A673 (cell line): ENCODE results near the gene ABCA9.

Source experiments
- EZH2 ChIP-seq: fragments of 200-600 bp; sonication (generic); IDR thresholded peaks from 2 replicates; pipeline ENCODE4 v1.6.1; 2017; ENCODE audit warnings: borderline replicate concordance, low read depth, mild to moderate bottlenecking, mixed read lengths, antibody characterized with exemption, low read length; ENCODE audit not compliant: poor library complexity, severe bottlenecking
- TF ChIP-seq, protein P1 (sequence below): fragments of 300-800, 200-600 bp; sonication (generic); conservative IDR thresholded peaks from 2 replicates; pipeline ENCODE4 v1.5.1; 2017; ENCODE audit warnings: low read depth, mild to moderate bottlenecking, antibody characterized with exemption, low read length, moderate library complexity, mixed read lengths

DNA sequence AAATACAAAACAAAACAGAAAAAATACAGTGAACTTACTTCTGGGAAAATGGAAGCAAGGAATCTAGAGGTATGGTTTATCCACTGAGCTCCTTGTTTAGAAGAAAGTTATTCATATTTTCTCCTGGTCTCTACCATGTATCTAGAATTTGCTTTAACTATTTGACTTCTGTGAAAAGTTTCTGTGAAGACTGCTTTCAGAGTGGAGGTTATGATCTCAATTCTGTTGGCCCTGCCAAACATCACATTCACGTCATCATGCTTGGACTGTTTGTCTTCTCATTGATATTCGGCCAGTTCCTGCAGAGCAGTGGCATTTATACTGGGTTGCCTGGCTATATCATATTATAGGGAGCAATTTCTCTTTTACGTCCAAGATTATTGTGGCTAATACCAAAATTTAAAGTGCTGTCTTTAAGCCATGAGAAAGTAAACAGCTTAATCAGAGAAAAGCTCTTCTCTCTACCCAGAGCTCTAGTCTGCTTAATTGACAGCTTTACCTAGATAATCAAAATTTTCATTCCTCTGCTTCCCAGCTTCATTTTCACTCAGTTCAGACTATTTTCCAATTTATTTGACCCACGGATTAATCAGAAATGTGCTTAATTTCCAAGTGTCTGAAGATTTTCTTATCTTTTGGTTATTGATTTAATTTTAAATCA, 105.4 kb downstream of the ABCA9 start, which contains the start of gene ABCA8:
- TF ChIP-seq, protein P1, sequence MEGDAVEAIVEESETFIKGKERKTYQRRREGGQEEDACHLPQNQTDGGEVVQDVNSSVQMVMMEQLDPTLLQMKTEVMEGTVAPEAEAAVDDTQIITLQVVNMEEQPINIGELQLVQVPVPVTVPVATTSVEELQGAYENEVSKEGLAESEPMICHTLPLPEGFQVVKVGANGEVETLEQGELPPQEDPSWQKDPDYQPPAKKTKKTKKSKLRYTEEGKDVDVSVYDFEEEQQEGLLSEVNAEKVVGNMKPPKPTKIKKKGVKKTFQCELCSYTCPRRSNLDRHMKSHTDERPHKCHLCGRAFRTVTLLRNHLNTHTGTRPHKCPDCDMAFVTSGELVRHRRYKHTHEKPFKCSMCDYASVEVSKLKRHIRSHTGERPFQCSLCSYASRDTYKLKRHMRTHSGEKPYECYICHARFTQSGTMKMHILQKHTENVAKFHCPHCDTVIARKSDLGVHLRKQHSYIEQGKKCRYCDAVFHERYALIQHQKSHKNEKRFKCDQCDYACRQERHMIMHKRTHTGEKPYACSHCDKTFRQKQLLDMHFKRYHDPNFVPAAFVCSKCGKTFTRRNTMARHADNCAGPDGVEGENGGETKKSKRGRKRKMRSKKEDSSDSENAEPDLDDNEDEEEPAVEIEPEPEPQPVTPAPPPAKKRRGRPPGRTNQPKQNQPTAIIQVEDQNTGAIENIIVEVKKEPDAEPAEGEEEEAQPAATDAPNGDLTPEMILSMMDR, result no peak
- no peak for TF ChIP-seq EZH2
